Activated CD4-positive, alpha-beta T cell treated with anti-CD3 and anti-CD28 coated beads, Interleukin-2, amount 50 U/mL, for 24 hours (primary cell): ENCODE data around the gene TLR5.
"Not testable (repeated sequence)": the region's sequence is repeated elsewhere in the genome, so short reads cannot be mapped to it uniquely, and the experiment has no call there.

Source experiments
- DNase-seq, 2 donors: peaks; one replicate each; pipeline ENCODE4 v3.0.0-alpha.2; 2020; ENCODE audit warnings: low read depth in 1 of 2, low spot score in 1 of 2

The TLR5 gene

DNA sequence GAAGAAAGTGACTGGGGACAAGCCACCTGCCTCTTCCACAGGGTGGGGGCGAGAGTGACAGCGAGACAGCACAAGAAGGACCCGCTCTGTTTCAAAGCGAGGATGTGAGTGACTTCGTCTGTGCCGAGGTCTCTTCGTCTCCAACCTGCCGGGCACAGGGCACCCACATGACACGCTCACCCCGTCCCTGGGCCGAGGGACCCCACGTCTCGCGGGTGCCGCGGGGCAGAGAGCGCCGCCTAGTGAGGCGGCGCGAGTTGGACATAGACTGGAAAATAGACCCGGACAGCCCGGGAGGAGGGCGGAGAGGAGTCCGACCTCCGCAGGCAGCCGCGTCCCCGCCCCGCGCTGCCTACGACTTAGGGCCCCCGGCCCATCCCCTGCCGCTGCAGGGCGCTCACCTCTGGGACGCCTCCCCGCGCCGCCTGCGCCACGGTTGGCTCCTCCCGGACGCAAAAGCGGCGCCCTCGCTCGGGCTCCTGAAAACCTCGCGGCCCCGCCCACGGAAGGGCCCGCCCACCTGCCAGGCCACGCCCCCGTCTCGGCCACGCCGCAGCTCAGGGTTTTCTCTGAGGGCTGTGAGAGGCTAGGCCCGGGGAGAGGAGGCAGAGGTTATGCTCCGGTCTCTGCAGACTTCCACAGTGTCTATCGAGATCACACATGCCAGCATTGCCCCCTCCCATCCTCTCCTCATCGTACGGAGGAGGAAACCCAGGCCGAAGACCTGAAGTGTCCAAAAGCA, at the start of gene TLR5:
Gene TLR5 (minus strand): TSS at position 454 of the 742 bp plus-strand sequence. CDS start 30,217 bp downstream, outside the sequence.
- DNase-seq, result peak; percentile 75 to 86

DNA sequence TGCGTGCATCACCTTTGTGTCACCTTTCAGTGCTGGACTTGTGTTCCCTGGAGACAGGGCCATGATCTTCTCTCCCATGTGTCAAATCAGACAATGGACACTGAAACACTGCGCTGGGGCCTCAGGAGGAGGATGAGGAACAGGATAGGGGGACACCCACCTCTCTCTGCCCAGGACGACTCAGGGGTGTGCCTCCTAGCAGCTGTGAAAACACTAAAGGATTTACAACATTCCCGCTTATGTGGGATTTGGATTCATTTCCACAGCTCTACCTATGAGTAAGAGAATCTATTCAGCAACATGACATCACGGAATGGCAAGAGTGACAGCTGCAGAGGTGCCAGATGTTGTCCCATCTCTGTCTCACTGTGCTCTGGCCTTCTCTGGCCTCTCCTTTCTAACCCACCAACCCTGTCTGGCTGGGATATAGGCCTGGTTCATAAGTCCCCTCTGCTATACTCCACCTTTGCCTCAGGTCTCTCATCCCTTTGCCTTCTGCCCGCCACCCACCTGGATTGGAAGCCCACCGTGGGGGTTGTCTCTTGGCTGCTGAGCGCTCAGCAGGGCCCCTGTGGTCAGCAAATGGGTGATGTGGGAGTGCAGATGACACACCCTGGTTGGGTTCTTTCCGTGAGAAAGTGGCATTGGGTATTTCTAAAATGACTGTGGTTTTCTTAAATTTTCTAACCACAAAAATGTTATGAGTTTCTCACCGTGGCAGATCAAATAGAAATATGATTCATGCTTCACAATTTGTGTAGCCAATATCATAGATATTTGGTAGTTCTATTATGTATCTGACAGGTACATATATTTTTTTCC, 47.1 kb upstream of the TLR5 start:
- DNase-seq, result peak; percentile 35 to 75

DNA sequence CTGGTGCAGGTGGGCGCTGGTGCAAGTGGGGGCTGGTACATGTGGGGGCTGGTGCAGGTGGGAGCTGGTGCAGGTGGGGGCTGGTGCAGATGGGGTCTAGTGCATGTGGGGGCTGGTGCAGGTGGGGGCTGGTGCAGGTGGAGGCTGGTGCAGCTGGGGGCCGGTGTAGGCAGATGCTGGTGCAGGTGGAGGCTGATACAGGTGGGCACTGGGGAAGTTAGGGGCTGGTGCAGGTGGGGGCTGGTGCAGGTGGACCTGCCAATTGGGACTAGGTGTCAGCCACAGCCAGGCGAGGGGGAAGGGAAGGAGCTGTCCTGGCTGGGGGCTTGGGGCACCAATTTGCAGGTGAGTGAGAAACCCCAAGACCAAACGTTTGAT, 46.5 kb upstream of the TLR5 start:
- no peak for DNase-seq

DNA sequence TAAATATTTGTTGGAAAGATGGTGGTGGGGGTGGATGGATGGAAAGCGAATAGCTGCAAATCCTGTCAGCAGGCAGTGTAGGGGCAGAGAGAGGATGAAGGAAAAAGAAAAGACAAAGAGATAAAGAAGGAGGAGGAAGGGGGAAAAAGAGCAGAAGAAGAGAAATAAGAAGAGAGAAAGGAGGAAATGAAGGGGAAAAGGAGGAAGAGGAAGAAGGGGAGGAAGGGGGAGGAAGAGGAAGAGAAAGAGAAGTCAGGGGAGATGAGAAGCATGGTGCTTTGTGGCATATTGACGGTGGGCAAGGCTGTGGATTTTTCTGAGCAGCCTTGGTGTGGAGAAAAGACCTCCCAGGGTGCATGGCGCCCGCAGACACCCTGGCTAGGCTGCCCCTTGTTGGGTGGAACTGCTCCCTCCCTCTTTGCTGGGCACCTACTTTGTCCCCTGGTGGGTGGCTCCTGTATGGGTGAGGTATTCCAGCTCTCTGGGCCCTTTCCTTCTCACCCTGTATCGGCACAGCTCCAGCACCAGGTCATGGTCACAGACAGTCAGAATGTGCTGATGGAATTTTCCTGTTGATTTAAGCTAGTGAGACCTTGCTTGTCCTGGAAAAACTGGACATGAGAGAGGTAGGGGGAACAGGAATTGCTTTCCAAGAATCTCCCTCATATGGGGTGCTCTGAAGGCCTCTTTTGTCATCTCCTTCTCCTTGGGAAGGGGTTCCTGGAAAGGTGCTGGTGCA, 45.7 kb upstream of the TLR5 start:
- no peak for DNase-seq

DNA sequence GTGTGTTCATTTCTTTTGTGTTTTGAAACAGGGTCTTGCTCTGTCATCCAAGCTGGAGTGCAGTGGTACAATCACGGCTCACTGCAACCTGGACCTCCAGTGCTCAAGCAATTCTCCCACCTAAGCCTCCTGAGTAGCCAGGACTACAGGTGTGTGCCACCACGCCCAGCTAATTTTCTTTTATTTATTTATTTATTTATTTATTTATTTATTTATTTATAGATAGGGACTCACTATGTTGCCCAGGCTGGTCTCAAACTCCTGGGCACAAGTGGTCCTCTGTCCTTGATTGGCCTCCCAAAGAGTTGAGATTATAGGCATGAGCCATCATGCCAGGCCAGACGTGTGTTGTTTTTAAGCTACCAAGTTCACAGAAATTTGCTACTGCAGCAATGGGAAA, 43.8 kb upstream of the TLR5 start:
- DNase-seq, result no peak

GRCh38 chr1:223183268-223183862, 40.3 kb upstream of the TLR5 start:
- DNase-seq, result no peak

- no peak for DNase-seq
Observed at GRCh38 chr1:223180731-223181321, 37.8 kb upstream of the TLR5 start.

DNA sequence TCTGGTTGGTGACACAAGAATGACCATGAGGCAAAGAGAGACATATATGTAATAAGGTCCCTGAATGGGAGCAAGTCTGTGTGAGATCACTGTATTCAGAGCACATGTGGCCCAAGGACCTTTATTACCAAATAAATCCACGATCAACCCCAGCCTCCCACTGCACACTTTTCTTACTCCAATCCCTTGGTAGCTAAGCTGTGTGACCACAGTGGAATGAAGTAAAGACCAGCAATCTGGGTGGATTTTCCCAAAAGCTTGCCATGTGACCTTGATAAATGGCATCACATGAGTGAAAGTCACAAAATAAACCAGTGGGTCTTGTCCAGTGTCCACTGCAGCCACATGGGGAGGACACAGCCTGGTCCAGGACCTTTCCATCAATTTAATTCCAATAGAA, 36.7 kb upstream of the TLR5 start:
- DNase-seq, result no peak

DNA sequence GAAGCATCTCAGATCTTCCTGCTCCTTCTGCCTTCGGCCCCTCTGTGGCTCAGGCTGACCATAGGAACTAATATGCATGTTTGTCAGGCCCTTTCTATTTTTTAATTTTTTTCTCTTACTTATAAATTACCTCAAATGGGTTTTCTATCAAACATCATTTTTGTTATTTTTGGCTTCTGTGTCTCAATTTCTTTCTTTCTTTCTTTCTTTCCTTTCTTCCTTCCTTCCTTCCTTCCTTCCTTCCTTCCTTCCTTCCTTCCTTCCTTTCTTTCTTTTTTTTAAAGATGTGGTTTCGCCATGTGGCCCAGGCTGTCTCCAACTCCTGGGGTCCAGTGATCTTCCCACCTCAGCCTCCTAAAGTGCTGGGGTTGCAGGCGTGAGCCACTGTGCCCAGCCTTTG, 36.2 kb upstream of the TLR5 start:
- no peak for DNase-seq

DNA sequence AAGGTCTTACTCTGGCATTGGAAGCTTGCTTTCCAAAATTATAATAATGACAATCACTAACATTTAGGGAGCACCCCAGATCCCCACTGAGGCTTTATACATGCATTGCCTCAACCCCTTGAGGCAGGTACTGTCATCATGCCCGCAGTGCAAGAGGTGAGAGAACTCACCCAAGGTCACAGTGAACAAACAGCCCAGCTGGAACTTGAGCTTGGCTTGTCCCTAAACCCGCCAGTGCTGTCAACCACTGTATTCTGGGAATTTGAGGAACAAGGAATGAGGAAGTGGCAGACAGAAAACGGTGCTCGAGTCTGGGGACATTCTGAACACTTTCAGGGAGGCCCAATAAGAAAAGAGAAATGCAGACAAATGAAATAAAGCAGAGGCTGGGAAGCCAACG, 34.6 kb upstream of the TLR5 start:
- no peak for DNase-seq

- no peak for DNase-seq
Observed at GRCh38 chr1:223176437-223176836, 33.4 kb upstream of the TLR5 start.

GRCh38 chr1:223175633-223176032, 32.6 kb upstream of the TLR5 start:
- no peak for DNase-seq

GRCh38 chr1:223175032-223175431, 32.0 kb upstream of the TLR5 start:
- DNase-seq, result no peak

- not testable (repeated sequence) for DNase-seq
Observed at GRCh38 chr1:223169458-223169857, 26.4 kb upstream of the TLR5 start.

DNA sequence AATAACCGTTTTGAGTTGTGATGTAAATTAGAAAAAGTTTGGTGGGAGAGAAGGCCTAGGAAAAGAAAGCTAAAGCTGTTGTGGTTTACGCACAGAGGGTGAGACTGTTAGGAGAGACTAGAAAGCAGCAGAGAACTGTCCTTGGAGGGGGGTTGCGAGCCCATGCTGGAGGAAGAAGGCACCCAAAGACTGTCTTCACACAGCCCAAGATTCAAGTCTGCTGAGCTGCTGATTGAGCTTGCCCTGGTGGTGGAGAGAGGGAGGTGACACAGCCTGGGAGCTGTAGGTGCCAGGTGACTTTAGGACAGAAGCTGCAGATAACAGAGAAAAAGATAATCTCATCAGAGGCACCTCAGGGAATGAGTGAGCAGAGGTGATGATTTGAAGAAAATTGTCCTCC, 18.3 kb upstream of the TLR5 start:
- no peak for DNase-seq

DNA sequence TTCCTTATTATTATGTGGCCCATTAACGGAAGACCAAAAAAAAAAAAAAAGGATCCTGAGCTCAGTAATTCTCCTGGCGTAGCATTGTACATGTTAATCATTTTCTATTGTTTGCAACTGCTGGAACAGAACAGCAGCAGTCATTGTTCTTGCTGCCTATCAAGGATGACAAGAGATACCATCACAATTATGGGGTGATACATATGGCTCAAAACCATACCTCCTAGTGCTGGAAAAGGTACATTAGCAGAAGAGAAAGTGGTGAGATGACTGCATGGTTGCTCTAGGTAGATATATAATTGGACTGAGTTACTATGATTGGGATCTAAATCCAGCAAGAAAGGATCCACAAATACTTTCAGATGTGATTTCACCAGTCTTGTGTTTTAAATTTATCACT, 13.3 kb upstream of the TLR5 start:
- no peak for DNase-seq

- no peak for DNase-seq
Observed at GRCh38 chr1:223155153-223155552, 12.1 kb upstream of the TLR5 start.

- DNase-seq, result no peak
Observed at GRCh38 chr1:223153177-223154119, 10.4 kb upstream of the TLR5 start.

DNA sequence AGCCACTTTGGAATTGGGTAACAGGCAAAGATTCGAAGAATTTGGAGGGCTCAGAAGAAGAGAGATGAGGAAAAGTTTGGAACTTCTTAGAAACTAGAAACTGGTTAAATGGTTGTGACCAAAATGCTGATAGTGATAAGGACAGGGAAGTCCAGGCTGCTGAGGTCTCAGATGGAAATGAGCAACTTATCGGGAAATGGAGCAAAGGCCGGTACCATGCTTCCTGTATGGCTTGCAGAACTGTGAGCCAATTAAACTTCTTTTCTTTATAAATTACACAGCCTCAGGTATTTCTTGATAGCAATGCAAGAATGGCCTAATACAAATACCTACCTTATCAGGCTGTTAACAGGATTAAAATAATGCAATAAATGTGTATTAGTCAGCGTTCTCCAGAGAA, 9.4 kb upstream of the TLR5 start:
- DNase-seq, result no peak

DNA sequence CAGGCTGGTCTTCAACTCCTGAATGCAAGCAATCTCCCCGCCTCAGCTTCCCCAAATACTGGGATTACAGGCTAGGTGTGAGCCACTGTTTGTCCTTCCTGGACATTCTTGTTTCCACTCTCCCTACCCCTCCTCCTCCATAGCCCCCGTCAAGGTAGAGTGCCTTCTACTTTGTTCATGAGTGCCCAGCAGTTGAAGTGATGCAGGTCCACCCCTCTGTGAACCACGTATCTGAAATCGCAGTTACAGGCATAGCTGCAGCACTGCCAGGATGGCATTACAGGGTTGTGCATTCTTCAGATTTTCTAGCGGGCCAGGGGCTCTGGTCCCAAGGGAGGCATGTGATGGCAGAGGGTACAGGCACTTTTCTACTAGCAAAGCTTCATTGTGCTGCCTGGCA, 7.4 kb upstream of the TLR5 start:
- no peak for DNase-seq
